ENCODE data around the gene CACNA1G.

GRCh38 chr17:50668838-50669581, 108.5 kb downstream of the CACNA1G start:
- TF ChIP-seq CTCF (IDR thresholded peaks at IDR 0.05), result no peak
- TF ChIP-seq POLR2A (IDR thresholded peaks at IDR 0.05), result no peak

Data from right lobe of liver (tissue), 4 donors.